ENCODE measurements around the gene C1GALT1. TPM values are rescaled to one million over a fixed set of nuclear protein-coding genes. Genes with fewer than 3 reads are reported as not detected.

The C1GALT1 gene
- total RNA-seq, 1 experiment from 2014 or later: 106 TPM

DNA sequence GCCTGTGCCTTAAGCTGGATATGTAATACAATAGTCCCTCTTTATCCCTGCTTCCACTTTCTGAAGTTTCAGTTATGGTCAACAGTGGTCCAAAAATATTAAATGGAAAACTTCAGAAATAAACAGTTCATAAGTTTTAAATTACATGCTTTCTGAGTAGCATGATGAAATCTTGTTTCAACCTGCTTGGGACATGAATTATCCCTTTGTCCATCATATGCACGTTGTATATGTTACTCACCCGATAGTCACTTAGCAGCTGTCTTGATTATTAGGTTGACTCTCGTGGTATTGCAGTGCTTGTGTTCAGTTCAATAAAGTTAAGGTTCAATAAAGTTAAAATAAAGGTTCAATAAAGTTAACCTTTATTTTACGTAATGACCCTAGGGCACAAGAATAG is 25.5 kb downstream of the C1GALT1 start (continued):
- TF ChIP-seq, protein P1, sequence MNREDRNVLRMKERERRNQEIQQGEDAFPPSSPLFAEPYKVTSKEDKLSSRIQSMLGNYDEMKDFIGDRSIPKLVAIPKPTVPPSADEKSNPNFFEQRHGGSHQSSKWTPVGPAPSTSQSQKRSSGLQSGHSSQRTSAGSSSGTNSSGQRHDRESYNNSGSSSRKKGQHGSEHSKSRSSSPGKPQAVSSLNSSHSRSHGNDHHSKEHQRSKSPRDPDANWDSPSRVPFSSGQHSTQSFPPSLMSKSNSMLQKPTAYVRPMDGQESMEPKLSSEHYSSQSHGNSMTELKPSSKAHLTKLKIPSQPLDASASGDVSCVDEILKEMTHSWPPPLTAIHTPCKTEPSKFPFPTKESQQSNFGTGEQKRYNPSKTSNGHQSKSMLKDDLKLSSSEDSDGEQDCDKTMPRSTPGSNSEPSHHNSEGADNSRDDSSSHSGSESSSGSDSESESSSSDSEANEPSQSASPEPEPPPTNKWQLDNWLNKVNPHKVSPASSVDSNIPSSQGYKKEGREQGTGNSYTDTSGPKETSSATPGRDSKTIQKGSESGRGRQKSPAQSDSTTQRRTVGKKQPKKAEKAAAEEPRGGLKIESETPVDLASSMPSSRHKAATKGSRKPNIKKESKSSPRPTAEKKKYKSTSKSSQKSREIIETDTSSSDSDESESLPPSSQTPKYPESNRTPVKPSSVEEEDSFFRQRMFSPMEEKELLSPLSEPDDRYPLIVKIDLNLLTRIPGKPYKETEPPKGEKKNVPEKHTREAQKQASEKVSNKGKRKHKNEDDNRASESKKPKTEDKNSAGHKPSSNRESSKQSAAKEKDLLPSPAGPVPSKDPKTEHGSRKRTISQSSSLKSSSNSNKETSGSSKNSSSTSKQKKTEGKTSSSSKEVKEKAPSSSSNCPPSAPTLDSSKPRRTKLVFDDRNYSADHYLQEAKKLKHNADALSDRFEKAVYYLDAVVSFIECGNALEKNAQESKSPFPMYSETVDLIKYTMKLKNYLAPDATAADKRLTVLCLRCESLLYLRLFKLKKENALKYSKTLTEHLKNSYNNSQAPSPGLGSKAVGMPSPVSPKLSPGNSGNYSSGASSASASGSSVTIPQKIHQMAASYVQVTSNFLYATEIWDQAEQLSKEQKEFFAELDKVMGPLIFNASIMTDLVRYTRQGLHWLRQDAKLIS (CRISPR knock-in tag; IDR thresholded peaks at IDR 0.05; ENCODE audit: borderline replicate concordance): no peak
- TF ChIP-seq ZNF317 (CRISPR knock-in tag; IDR thresholded peaks at IDR 0.05; ENCODE audit: borderline replicate concordance, low read depth) (no peak), NFE2L1 (CRISPR knock-in tag; IDR thresholded peaks at IDR 0.05) (no peak), TP53 (CRISPR knock-in tag; IDR thresholded peaks at IDR 0.05) (no peak), GTF2I (CRISPR knock-in tag; conservative IDR thresholded peaks at IDR 0.05) (no peak), ZBTB21 (CRISPR knock-in tag; IDR thresholded peaks at IDR 0.05; ENCODE audit: borderline replicate concordance) (no peak)
- TF ChIP-seq, protein P2, sequence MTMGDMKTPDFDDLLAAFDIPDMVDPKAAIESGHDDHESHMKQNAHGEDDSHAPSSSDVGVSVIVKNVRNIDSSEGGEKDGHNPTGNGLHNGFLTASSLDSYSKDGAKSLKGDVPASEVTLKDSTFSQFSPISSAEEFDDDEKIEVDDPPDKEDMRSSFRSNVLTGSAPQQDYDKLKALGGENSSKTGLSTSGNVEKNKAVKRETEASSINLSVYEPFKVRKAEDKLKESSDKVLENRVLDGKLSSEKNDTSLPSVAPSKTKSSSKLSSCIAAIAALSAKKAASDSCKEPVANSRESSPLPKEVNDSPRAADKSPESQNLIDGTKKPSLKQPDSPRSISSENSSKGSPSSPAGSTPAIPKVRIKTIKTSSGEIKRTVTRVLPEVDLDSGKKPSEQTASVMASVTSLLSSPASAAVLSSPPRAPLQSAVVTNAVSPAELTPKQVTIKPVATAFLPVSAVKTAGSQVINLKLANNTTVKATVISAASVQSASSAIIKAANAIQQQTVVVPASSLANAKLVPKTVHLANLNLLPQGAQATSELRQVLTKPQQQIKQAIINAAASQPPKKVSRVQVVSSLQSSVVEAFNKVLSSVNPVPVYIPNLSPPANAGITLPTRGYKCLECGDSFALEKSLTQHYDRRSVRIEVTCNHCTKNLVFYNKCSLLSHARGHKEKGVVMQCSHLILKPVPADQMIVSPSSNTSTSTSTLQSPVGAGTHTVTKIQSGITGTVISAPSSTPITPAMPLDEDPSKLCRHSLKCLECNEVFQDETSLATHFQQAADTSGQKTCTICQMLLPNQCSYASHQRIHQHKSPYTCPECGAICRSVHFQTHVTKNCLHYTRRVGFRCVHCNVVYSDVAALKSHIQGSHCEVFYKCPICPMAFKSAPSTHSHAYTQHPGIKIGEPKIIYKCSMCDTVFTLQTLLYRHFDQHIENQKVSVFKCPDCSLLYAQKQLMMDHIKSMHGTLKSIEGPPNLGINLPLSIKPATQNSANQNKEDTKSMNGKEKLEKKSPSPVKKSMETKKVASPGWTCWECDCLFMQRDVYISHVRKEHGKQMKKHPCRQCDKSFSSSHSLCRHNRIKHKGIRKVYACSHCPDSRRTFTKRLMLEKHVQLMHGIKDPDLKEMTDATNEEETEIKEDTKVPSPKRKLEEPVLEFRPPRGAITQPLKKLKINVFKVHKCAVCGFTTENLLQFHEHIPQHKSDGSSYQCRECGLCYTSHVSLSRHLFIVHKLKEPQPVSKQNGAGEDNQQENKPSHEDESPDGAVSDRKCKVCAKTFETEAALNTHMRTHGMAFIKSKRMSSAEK (CRISPR knock-in tag; IDR thresholded peaks at IDR 0.05; ENCODE audit: borderline replicate concordance): no peak
- TF ChIP-seq, protein P3, sequence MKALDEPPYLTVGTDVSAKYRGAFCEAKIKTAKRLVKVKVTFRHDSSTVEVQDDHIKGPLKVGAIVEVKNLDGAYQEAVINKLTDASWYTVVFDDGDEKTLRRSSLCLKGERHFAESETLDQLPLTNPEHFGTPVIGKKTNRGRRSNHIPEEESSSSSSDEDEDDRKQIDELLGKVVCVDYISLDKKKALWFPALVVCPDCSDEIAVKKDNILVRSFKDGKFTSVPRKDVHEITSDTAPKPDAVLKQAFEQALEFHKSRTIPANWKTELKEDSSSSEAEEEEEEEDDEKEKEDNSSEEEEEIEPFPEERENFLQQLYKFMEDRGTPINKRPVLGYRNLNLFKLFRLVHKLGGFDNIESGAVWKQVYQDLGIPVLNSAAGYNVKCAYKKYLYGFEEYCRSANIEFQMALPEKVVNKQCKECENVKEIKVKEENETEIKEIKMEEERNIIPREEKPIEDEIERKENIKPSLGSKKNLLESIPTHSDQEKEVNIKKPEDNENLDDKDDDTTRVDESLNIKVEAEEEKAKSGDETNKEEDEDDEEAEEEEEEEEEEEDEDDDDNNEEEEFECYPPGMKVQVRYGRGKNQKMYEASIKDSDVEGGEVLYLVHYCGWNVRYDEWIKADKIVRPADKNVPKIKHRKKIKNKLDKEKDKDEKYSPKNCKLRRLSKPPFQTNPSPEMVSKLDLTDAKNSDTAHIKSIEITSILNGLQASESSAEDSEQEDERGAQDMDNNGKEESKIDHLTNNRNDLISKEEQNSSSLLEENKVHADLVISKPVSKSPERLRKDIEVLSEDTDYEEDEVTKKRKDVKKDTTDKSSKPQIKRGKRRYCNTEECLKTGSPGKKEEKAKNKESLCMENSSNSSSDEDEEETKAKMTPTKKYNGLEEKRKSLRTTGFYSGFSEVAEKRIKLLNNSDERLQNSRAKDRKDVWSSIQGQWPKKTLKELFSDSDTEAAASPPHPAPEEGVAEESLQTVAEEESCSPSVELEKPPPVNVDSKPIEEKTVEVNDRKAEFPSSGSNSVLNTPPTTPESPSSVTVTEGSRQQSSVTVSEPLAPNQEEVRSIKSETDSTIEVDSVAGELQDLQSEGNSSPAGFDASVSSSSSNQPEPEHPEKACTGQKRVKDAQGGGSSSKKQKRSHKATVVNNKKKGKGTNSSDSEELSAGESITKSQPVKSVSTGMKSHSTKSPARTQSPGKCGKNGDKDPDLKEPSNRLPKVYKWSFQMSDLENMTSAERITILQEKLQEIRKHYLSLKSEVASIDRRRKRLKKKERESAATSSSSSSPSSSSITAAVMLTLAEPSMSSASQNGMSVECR (CRISPR knock-in tag; IDR thresholded peaks at IDR 0.05; ENCODE audit: borderline replicate concordance): no peak

DNA sequence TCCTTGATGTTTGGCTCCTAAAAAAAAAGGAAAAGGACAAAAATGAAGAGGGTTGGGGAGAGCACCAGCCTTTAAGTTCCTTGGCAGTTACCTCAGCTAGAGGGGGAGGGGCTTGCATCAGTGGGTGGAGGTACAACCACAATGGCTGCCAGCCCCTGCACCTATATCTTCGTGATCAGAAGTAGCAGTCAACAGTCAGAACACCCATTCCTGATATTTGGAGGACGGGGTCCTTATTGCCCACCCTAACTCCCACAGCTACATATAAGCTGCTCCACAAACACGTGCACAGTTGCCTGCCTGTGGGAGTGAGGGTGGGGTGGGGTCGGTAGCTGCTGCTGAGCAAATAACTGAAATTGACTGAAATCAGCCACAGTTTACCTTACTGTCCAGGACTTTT is 26.2 kb downstream of the C1GALT1 start:
- Mint-ChIP-seq H3K4me1 (peaks cover 88% of the 10 kb centered on the region), H3K36me3 (peaks cover 20% of the 10 kb centered on the region), H3K9me3 (peaks cover 12% of the 10 kb centered on the region), H3K4me3 (no peak overlapping the region), H3K27me3 (ENCODE audit: low read depth) (no peaks in the 10 kb centered on the region), H3K27ac (peak overlapping the region; percentile 99)
- POLR2A ChIA-PET: interaction anchor here (1.2 kb wide), 1 partner anchor 25 kb away, joined by 5 read pairs; no protein-coding TSS in a partner anchor
- ATAC-seq (peak; percentile 24), DNase-seq (ENCODE audit: low spot score) (peak; percentile 35)
- CTCF ChIA-PET: interaction anchor here (1.7 to 3.9 kb wide), 2 partner anchors 26 to 106 kb away, joined by 9 to 17 read pairs; partner anchors contain the start of gene C1GALT1
- TF ChIP-seq, protein P4, sequence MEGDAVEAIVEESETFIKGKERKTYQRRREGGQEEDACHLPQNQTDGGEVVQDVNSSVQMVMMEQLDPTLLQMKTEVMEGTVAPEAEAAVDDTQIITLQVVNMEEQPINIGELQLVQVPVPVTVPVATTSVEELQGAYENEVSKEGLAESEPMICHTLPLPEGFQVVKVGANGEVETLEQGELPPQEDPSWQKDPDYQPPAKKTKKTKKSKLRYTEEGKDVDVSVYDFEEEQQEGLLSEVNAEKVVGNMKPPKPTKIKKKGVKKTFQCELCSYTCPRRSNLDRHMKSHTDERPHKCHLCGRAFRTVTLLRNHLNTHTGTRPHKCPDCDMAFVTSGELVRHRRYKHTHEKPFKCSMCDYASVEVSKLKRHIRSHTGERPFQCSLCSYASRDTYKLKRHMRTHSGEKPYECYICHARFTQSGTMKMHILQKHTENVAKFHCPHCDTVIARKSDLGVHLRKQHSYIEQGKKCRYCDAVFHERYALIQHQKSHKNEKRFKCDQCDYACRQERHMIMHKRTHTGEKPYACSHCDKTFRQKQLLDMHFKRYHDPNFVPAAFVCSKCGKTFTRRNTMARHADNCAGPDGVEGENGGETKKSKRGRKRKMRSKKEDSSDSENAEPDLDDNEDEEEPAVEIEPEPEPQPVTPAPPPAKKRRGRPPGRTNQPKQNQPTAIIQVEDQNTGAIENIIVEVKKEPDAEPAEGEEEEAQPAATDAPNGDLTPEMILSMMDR (IDR thresholded peaks at IDR 0.05): no peak
- TF ChIP-seq, protein P5, sequence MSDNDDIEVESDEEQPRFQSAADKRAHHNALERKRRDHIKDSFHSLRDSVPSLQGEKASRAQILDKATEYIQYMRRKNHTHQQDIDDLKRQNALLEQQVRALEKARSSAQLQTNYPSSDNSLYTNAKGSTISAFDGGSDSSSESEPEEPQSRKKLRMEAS (CRISPR knock-in tag; IDR thresholded peaks at IDR 0.05): no peak
- TF ChIP-seq, protein P3 (CRISPR knock-in tag; IDR thresholded peaks at IDR 0.05; ENCODE audit: borderline replicate concordance): no peak
- TF ChIP-seq, protein P6, sequence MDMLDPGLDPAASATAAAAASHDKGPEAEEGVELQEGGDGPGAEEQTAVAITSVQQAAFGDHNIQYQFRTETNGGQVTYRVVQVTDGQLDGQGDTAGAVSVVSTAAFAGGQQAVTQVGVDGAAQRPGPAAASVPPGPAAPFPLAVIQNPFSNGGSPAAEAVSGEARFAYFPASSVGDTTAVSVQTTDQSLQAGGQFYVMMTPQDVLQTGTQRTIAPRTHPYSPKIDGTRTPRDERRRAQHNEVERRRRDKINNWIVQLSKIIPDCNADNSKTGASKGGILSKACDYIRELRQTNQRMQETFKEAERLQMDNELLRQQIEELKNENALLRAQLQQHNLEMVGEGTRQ (CRISPR knock-in tag; IDR thresholded peaks at IDR 0.05): no peak

Measured in WTC11 (cell line).